MM.1S (cell line): Measurements from ENCODE around the gene PDZD8.

Experiments used
- DNase-seq: peaks from one replicate; pipeline ENCODE4 v3.0.0-alpha.2; 2015
- H2AFZ ChIP-seq: fragments of 300-600 bp; sonication (generic); 2 replicates; pipeline ENCODE4 v1.6.0; 2016; ENCODE audit warnings: antibody characterized with exemption, low read length
- H3F3A ChIP-seq: fragments of 300-600 bp; sonication (generic); 2 replicates; pipeline ENCODE4 v1.6.1; 2016; ENCODE audit warnings: mild to moderate bottlenecking, antibody characterized with exemption, low read length, moderate library complexity, mixed read lengths; ENCODE audit not compliant: insufficient read depth
- H3K27ac ChIP-seq: fragments of 300-600 bp; sonication (generic); 2 replicates; pipeline ENCODE4 v1.5.1; 2016; ENCODE audit warnings: mild to moderate bottlenecking, low read length
- H3K27me3 ChIP-seq: fragments of 300-600 bp; sonication (generic); replicated peaks from 2 replicates; pipeline ENCODE4 v1.6.0; 2016; ENCODE audit warnings: low read length; ENCODE audit not compliant: insufficient read depth
- H3K36me3 ChIP-seq: fragments of 300-600 bp; sonication (generic); replicated peaks from 2 replicates; pipeline ENCODE4 v1.6.1; 2016; ENCODE audit warnings: mild to moderate bottlenecking, low read length, mixed read lengths; ENCODE audit not compliant: insufficient read depth
- H3K4me1 ChIP-seq: fragments of 300-600 bp; sonication (generic); 2 replicates; pipeline ENCODE4 v1.6.1; 2016; ENCODE audit warnings: low read length, mixed read lengths
- H3K4me2 ChIP-seq: fragments of 300-600 bp; sonication (generic); 2 replicates; pipeline ENCODE4 v1.6.0; 2016; ENCODE audit warnings: low read depth, low read length
- H3K4me3 ChIP-seq: fragments of 300-600 bp; sonication (generic); 2 replicates; pipeline ENCODE4 v1.5.1; 2016; ENCODE audit warnings: low read length, mixed read lengths
- H3K79me2 ChIP-seq: fragments of 300-600 bp; sonication (generic); 2 replicates; pipeline ENCODE4 v1.6.1; 2016; ENCODE audit warnings: mixed run types, low read length, mixed read lengths
- H3K9ac ChIP-seq: fragments of 300-600 bp; sonication (generic); 2 replicates; pipeline ENCODE4 v1.6.1; 2016; ENCODE audit warnings: low read length, mixed read lengths
- H3K9me2 ChIP-seq: fragments of 300-600 bp; sonication (generic); replicated peaks from 2 replicates; pipeline ENCODE4 v1.6.1; 2016; ENCODE audit warnings: mild to moderate bottlenecking, low read length, mixed read lengths; ENCODE audit not compliant: insufficient read depth
- H3K9me3 ChIP-seq: fragments of 300-600 bp; sonication (generic); replicated peaks from 2 replicates; pipeline ENCODE4 v1.6.1; 2016; ENCODE audit warnings: mild to moderate bottlenecking, low read length, mixed read lengths; ENCODE audit not compliant: insufficient read depth
- H4K20me1 ChIP-seq: fragments of 300-600 bp; sonication (generic); 2 replicates; pipeline ENCODE4 v1.6.1; 2016; ENCODE audit warnings: mild to moderate bottlenecking, low read length, moderate library complexity, mixed read lengths; ENCODE audit not compliant: insufficient read depth
- EZH2 ChIP-seq: fragments of 300-600 bp; sonication (generic); optimal IDR thresholded peaks from 2 replicates; pipeline ENCODE3; 2017; ENCODE audit warnings: low read depth, mild to moderate bottlenecking, antibody characterized with exemption, low read length, mixed read lengths
- EZH2phosphoT487 ChIP-seq: fragments of 300-600 bp; sonication (generic); IDR thresholded peaks from 2 replicates; pipeline ENCODE4 v1.6.1; 2018; ENCODE audit warnings: antibody characterized with exemption, low read length
- TF ChIP-seq, protein P1 (sequence below): fragments of 300-600 bp; sonication (generic); IDR thresholded peaks from 2 replicates; pipeline ENCODE4 v1.5.1; 2016; ENCODE audit warnings: antibody characterized with exemption, low read length, mixed read lengths

PDZD8 gene

DNA sequence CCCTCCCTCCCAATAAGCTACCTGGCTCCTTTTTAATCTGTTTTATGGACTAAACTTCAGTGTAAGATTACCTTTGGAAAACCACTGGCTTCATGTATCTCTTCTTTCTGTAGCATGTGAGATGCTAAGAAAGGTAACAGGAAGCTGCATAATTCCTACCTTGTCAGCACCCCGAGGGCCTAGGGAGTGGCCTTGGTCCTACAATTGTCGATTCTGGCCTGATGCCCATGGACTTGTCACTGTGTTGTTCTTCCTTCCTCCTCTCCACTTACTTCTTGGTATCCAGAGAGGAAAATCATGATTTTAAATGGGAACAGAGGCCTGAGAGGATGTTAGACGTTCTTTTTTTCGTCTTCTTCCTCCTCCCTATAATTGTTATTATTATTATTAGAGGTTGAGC lies 42.9 kb upstream of the PDZD8 start:
- Histone ChIP-seq H3K9ac (no peak overlapping the region), H3F3A (no peaks in the 10 kb centered on the region), H3K27me3 (no peaks in the 10 kb centered on the region), H3K4me1 (no peaks in the 10 kb centered on the region), H3K4me2 (no peak overlapping the region), H3K27ac (no peak overlapping the region), H3K36me3 (no peaks in the 10 kb centered on the region), H3K79me2 (no peaks in the 10 kb centered on the region), H4K20me1 (no peaks in the 10 kb centered on the region), H3K9me3 (no peaks in the 10 kb centered on the region), H2AFZ (no peak overlapping the region), H3K4me3 (no peak overlapping the region), H3K9me2 (no peaks in the 10 kb centered on the region)
- no peak for DNase-seq
- TF ChIP-seq EZH2 (no peak), EZH2phosphoT487 (no peak)
- TF ChIP-seq, protein P1, sequence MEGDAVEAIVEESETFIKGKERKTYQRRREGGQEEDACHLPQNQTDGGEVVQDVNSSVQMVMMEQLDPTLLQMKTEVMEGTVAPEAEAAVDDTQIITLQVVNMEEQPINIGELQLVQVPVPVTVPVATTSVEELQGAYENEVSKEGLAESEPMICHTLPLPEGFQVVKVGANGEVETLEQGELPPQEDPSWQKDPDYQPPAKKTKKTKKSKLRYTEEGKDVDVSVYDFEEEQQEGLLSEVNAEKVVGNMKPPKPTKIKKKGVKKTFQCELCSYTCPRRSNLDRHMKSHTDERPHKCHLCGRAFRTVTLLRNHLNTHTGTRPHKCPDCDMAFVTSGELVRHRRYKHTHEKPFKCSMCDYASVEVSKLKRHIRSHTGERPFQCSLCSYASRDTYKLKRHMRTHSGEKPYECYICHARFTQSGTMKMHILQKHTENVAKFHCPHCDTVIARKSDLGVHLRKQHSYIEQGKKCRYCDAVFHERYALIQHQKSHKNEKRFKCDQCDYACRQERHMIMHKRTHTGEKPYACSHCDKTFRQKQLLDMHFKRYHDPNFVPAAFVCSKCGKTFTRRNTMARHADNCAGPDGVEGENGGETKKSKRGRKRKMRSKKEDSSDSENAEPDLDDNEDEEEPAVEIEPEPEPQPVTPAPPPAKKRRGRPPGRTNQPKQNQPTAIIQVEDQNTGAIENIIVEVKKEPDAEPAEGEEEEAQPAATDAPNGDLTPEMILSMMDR = no peak

DNA sequence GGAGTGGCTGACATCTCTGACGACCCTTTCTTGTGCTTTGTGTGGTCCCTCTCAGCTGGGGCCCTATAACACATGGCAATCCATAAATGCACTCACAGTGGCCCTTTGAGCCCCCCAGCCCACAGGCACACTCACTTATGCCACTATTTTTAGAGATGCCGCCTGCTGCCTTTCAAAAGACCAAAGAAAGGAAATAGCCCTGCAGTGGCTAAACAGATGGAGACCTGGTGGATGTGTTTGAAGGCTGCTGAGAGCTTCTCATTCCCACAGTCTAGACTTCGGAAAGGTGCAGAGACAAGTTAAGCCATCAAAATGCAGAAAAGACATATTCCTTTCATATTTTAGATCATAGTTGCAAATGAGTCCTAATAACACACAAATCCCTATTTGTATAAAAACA lies 42.0 kb upstream of the PDZD8 start:
- H3K4me3 ChIP-seq = no peak overlapping the region
- H2AFZ ChIP-seq = no peak overlapping the region
- DNase-seq = no peak
- H3K27me3 ChIP-seq = no peaks in the 10 kb centered on the region
- TF ChIP-seq EZH2phosphoT487 (no peak), EZH2 (no peak)
- TF ChIP-seq, protein P1 = no peak
- no peak overlapping the region for H3K27ac ChIP-seq
- no peaks in the 10 kb centered on the region for H3K9me2 ChIP-seq
- no peaks in the 10 kb centered on the region for H3K9me3 ChIP-seq
- no peaks in the 10 kb centered on the region for H4K20me1 ChIP-seq
- H3K9ac ChIP-seq = no peak overlapping the region
- H3K36me3 ChIP-seq = no peaks in the 10 kb centered on the region
- H3K4me1 ChIP-seq = no peaks in the 10 kb centered on the region
- H3K79me2 ChIP-seq = no peaks in the 10 kb centered on the region
- H3K4me2 ChIP-seq = no peak overlapping the region
- no peaks in the 10 kb centered on the region for H3F3A ChIP-seq

DNA sequence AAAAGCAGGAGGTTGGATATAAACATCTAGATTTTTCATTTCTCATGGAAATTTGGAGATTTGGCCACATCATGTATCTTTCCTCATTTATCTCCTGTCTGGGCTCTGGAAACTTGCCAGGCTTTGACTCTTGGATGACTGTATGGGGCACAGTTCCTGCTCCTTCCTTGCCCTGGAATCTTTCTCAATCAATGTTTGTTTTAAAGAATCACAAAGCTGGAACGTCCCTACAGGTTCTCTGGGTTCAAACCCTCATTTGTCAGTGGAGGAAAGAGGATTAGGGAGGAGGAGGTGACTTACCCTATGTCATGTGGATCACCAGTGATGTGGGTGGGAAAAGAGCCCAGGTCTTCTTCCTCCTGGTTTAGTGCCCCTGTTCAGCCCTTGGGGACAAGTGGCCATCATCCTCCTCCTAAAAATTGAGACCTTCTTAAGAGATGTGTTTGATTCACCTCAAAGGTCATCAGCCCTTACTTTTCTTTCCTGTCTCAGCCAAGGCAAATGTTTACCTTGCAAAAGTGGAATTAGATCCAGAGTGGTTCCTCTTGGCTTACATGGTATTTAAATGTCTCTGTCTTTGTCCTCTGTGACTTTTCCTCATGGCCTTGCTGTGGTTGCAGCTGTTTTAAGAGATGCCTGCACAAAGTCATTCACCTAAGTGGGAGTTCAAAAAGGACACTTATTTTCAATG lies 38.8 kb upstream of the PDZD8 start:
- H3K4me1 ChIP-seq = no peaks in the 10 kb centered on the region
- H3K36me3 ChIP-seq = no peaks in the 10 kb centered on the region
- H3K79me2 ChIP-seq = no peaks in the 10 kb centered on the region
- H3K27me3 ChIP-seq = no peaks in the 10 kb centered on the region
- no peaks in the 10 kb centered on the region for H3K9me3 ChIP-seq
- no peak overlapping the region for H3K27ac ChIP-seq
- no peaks in the 10 kb centered on the region for H3K9me2 ChIP-seq
- no peak overlapping the region for H3K4me2 ChIP-seq
- no peak for DNase-seq
- H4K20me1 ChIP-seq = no peaks in the 10 kb centered on the region
- no peak overlapping the region for H3K4me3 ChIP-seq
- H3F3A ChIP-seq = no peaks in the 10 kb centered on the region
- no peak overlapping the region for H2AFZ ChIP-seq
- TF ChIP-seq EZH2phosphoT487 = no peak
- no peak for TF ChIP-seq EZH2
- TF ChIP-seq, protein P1 = no peak
- H3K9ac ChIP-seq = no peak overlapping the region
